NCI-H1048 (cell line): ENCODE measurements around the gene POU4F1.

ENCODE experiments used
- DNase-seq: peaks from one replicate; lab custom pipeline; 2025; lab: John Stamatoyannopoulos, UW

The POU4F1 gene

DNA sequence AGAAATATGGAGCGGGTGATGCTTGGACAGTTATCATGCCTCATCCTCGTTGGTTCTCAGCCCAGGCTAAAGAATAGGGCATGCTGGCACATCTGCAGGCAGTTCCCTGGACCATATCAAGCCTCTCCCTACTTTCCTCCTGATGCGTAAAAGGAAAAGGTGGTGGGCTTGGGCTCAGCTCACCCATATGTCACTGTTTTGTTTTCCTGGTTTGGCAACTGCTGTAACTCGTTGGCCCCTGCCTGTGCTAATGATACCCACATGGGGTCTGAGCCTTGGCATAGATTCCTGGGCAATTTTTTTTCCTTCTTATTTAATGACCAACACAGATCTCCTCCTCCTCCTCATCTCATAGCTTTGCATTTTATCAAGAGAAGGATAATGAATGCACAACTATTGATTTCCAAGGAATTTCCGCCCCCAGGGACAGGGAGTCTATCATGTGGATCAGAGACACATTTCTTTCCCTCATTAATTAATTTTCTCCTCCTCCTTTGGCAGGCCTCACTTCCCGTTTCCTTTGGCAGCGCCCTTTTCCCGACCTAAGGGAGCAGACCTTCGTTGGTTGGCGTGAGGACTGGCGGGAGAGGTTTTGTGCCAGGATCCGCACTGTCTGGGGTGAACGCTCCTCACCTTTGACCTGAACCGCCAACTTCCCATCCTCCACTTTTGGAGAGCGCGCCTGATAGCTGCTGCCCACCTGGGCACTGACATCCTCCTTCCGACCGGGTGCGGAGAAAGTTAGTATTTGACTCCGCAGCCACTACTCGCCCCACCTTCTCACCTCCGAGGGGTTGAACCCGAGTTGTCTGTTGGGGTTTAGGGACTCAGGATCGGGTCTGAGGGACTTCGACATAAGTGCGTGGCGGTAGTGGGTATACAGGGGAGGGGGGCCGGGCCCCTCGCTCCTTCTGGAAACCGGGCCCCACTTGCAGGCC, 3.4 kb upstream of the POU4F1 start:
- DNase-seq, result no peak

- no peak for DNase-seq
These were observed 1.6 kb upstream of the POU4F1 start for GRCh38 chr13:78604782-78605611.

GRCh38 chr13:78602561-78603239, 652 bp downstream of the POU4F1 start:
- no peak for DNase-seq

- no peak for DNase-seq
These were observed 1.3 kb downstream of the POU4F1 start for GRCh38 chr13:78601874-78602560.

DNA sequence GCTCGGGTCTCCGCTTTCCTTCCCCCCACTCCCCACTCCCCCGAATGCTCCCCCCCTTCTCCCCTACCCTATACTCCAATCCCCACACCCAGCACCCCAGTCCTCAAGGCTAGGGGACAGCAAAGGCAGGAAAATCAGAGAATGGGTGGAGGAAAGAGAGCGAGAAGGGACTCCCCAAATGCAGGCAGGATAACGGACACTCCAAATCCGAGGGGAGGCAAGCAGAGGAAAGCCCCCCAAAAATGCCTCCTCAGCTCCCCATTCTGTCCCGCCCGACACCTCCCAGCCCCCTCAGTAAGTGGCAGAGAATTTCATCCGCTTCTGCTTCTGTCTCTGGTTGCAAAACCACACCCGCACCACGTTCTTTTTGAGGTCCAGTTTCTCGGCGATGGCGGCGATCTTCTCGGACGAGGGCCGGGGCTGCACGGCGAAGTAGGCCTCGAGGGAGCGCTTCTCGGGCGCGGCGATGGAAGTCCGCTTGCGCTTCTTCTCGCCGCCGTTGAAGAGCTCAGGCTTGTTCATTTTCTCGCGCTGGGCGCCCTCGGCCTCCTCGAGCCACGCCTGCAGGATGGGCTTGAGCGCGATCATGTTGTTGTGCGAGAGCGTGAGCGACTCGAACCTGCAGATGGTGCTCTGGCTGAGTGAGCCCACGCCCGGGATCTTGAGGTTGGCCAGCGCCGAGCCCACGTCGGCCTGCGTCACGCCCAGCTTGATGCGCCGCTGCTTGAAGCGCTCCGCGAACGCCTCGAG, 2.1 kb downstream of the POU4F1 start:
- no peak for DNase-seq

DNA sequence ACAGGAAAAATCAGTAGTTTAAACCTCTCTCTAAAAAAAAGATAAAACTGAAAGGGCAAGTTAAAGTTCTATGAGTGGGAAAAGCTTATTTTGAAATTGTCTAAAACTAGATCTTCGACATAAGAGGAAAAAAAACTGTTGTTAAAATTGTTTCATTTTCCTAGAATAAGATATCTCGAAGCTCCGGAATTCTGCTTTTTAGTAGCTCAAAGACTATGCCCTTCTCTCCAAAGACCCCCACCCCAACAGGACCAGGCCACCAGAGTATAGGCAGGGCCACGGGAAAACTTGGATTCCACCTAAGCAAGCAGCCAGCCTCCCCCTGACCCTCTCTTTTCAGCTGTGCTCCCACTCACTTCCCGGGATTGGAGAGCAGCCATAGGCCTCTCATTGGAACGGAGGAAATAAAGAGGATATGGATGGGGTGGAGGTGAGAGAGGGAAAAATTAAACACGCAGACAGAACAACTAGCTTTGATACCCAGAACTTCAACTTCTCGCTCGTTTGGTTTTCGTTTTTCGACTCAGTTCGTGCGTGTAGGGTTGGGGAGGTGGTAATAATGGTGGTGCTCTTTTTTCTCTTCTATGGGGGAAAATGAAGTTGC, 3.0 kb downstream of the POU4F1 start:
- no peak for DNase-seq

DNA sequence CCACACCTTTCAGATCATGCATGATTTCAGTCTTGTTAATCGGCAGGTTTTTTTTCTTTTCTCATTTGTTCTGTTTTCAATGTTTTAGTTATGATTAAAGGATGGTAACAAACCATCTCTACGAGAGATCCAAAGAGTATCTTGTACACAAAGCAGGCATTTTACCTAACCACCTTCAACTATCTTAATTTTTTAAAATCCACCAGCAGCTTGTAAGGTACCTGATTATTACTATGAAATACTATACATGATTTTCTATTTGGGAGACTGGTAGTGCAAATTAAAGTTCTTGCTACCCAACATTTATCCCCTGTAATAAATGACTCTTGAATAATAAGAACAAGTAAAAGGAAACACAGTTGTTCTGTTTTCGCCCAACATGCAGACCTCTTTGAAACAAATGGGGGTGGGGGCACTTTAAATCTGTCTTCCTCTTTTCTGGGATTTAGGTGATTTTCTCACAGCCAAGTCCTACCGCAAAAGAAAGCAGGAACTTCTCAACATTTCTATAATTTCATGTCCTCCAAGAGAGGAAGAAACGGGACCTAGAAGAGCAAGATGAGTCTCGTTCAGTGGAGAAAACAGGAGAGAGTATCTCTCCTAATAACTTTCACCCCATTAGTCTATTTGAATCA, 3.6 kb downstream of the POU4F1 start:
- no peak for DNase-seq

- no peak for DNase-seq
These were observed 4.2 kb downstream of the POU4F1 start for GRCh38 chr13:78598966-78599644.

DNA sequence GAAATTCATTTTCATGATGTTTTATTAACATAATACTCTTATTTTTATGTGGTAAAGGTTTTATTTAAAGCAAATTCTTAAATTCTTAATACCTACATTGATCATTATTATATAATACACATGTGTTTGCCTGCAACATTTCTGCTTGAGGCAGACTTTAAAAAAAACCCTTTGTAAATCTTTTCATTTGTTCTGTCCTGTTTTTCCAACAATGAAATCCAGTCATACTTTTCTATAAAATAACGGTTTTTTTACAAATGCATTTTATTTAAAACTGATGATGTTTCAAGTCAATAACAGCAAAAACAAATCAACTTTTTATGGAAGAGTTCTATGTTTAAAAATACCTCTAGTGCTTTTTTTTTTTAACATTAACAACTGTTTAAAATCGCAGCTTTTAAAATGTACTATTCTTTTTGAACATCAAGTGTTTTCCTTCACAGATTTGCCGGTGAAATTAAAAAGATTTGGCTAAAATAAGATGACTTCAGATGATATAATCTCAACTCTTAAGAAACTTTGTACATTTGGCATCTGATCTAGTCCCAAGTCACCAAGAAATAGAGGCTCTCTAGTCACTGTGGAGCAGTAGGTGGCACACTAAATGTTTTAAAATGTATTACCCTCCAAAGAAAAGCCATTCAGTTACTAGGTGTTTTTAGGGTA, 5.1 kb downstream of the POU4F1 start:
- no peak for DNase-seq

DNA sequence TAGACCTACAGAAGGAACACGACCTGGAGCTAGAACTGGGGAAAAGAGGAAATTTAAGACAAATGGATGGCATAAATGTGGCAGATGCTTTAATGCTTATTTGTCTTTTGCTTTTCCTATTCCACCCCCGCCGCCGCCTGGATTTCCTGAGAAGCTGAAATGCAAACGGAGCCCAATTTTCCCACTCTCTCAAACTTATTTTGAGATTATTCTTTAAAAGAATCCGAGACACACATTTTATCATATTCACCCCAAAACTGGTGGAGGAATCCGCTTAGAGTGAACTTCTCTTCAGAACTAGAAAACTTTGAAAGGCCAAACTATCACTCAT, 5.8 kb downstream of the POU4F1 start:
- DNase-seq, result no peak

- no peak for DNase-seq
These were observed 6.4 kb downstream of the POU4F1 start for GRCh38 chr13:78596736-78597601.

GRCh38 chr13:78596399-78596735, 7.0 kb downstream of the POU4F1 start:
- DNase-seq, result no peak

DNA sequence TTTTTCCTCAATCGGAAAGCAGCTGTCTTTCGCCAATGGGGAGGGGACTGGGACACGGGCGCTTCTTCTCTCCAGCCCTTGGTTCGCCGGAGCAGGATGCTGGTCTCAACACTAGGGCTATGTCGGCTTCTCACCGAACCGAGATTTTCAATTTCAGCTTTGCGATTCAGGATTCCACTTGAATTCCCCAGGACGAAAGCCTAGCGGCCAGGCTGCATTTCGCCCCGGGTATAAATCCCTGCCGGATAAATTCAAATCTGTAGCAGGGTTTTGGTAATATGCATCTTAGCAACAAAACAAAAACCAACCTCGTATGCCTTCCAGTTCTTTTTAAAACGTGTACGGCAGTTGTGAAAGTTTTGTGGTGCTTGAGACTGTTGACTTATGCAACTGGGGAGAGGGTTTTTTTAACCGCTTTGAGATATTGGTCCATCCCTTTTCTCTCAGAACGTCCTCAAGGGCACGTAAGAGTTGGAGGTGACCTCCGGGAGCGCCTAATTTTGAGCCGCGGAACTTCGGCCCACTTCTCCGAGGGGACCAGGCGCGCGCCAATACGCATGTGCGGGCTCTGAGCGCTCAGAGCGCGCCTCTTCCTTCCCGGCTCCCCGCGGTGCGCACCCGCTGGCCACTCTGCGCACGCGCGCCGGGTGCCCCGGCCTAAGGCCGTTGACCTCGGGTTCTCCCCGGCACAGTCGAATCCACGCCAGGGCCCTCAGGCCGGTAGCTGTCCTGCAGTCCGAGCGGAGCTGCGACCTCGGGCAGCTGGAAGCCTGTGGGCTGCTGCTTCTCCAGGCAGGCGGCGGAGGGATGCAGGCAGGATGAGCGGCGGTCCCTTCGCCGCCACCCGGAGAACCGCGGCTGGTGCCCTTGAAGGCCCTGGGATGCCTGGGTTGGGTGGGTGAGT, 7.6 kb downstream of the POU4F1 start:
- no peak for DNase-seq

- DNase-seq, result no peak
These were observed 8.8 kb downstream of the POU4F1 start for GRCh38 chr13:78594456-78594975.

DNA sequence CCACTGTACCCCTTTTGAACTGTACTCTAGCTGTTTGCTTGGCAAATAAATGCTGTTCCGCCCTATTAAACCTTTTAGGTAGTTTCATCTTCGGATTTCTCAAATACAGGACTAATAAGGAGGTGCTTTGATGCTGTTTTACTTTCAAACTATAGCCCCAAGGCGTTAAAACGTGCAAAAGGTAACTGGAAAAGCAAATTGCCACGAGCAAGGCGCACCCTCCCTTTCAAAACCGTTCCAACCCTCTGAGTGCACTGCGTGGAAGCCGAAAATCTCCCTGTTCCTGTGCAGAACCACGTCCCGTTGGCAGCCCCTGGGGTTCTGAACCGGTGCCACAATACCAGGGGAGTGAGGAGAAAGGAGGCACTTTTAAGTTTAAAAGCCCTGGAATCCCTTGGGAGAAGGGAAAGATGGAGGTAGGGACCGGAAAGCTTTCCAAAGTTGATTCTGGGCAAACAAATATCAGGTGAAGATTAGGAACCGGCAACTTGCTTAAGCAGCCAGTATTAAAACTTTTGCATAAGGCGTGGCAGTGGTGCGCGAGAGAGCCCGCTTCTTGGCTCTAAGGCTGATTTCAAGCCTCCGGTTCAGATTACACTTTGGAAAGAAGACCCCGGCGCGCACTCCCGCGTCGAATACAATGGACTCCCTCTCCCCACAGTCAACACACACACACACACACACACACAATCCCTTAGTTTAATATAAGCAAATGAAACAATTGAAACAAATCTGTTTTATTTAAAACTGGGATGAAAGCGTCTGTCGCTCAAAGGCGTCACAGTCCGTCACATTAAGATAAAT, 9.5 kb downstream of the POU4F1 start:
- DNase-seq, result no peak

DNA sequence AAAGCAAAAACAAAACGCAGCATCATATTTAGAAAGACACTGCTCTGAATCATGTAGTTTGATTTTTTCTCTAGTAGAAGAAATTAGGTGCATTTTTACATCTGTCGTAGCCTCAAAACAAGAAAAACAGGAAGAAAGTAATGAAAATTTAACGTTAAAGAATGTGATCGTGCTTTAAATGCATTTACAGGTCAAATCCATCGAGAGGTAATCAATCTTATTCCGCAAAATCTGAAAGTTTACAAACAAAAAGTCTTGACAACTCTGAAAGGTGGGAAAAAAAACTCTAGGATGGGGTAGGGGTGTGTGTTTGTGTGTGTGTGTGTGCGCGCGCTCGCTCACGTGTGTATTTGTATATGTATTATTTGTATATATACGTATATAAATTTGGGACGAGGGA, 10.2 kb downstream of the POU4F1 start:
- no peak for DNase-seq
